Activated T-cell treated with anti-CD3 and anti-CD28 coated beads, Interleukin-2, amount 50 U/mL, for 4 hours (primary cell): ENCODE measurements around the gene TARBP2. TPM values are rescaled to one million over a fixed set of nuclear protein-coding genes. Genes with fewer than 3 reads are reported as not detected.
"Not testable (repeated sequence)": the region's sequence is repeated elsewhere in the genome, so short reads cannot be mapped to it uniquely, and the experiment has no call there.

Experiments
- ATAC-seq, 2 donors: fragments of 200-7000 bp; cut with Tn5 transposase; one replicate each; pipeline ENCODE4 v1.10.0; 2021
- DNase-seq: peaks from one replicate; pipeline ENCODE4 v3.0.0-alpha.2; 2020
- H3K27me3 Mint-ChIP-seq: one replicate; pipeline ENCODE4 v1.8.0; 2021; ENCODE audit warnings: low read depth, mixed read lengths
- H3K36me3 Mint-ChIP-seq: one replicate; pipeline ENCODE4 v1.8.0; 2022; ENCODE audit warnings: mixed read lengths; ENCODE audit not compliant: insufficient read depth
- H3K4me1 Mint-ChIP-seq: one replicate; pipeline ENCODE4 v1.8.0; 2021; ENCODE audit warnings: low read depth, mixed read lengths
- H3K4me3 Mint-ChIP-seq: one replicate; pipeline ENCODE4 v1.8.0; 2021; ENCODE audit warnings: mild to moderate bottlenecking, moderate library complexity, mixed read lengths
- H3K9me3 Mint-ChIP-seq: one replicate; pipeline ENCODE4 v1.8.0; 2021; ENCODE audit warnings: mixed read lengths
- total RNA-seq, 3 donors: library from RNA; stranded (reverse); gene quantifications; one replicate each; pipeline ENCODE4 v1.2.1, GENCODE V29; 2021

TARBP2 gene
- total RNA-seq, 3 donors from 2014 or later: 62.6 to 71.4 (median 64.3) TPM

DNA sequence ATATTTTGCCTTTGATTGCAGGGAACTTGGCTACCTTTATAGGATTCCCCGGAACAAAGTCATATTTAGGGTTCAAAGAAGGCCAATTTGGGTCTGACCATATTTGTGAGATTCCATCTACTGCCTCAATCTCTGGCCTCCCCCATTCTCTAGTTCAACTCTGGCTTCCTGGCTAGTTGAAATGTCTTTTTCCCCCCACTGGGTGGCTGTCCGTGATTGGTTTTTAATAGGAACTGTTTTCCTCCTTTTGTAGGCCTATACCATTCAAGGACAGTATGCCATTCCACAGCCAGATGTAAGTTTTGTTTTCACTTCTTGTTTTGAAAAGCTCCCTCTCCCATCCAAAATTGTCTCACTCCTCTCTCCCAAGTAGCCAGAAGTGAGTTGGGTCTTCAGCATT, 35.4 kb upstream of the TARBP2 start:
- DNase-seq (no peak), ATAC-seq (no peak)
- no peak overlapping the region for H3K4me3 Mint-ChIP-seq
- no peaks in the 10 kb centered on the region for H3K27me3 Mint-ChIP-seq
- H3K36me3 Mint-ChIP-seq: peaks cover 60% of the 10 kb centered on the region
- H3K9me3 Mint-ChIP-seq: no peaks in the 10 kb centered on the region
- peaks cover 35% of the 10 kb centered on the region for H3K4me1 Mint-ChIP-seq

DNA sequence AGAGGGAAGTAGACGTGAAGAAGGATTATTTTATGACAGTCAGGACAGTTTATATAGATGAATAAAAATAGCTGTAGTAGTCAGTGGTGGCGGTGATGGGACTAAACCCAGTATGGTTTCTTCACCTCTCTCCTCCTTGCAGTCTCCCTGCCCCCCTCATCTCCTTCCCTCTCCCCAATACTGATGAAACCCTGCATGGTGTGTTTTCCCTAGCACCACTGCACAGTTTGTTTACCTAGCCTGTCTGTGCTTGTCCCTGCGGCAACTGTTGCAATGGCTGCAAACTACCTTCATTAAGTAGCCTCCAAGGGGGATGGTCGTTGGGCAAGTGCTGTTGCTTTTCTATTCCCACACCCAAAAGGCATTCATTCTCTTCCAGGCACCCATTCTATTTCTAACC, 34.4 kb upstream of the TARBP2 start:
- no peaks in the 10 kb centered on the region for H3K27me3 Mint-ChIP-seq
- no peaks in the 10 kb centered on the region for H3K9me3 Mint-ChIP-seq
- H3K4me1 Mint-ChIP-seq: peaks cover 34% of the 10 kb centered on the region
- DNase-seq (no peak), ATAC-seq (no peak)
- H3K36me3 Mint-ChIP-seq: peaks cover 59% of the 10 kb centered on the region
- H3K4me3 Mint-ChIP-seq: no peak overlapping the region

DNA sequence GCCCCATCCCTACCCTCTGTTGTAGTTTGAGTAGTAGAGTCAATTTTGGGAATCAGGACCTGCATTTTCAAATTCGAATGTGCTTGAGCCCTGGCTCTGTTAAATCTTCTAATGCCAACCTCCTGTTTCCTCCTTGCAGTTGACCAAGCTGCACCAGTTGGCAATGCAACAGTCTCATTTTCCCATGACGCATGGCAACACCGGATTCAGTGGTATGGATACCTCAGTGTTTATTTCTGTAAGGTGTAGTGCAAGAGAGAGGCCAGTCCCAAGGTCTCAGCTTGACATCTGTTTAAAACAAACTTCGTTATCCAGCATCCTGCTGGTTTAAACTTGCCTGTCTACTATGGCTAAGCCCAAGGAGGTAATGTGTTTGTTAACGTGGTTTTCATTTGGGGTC, 34.0 kb upstream of the TARBP2 start:
- Mint-ChIP-seq H3K36me3 (peaks cover 58% of the 10 kb centered on the region), H3K9me3 (no peaks in the 10 kb centered on the region), H3K4me1 (peaks cover 38% of the 10 kb centered on the region), H3K27me3 (no peaks in the 10 kb centered on the region), H3K4me3 (no peak overlapping the region)
- no peak for ATAC-seq
- no peak for DNase-seq

DNA sequence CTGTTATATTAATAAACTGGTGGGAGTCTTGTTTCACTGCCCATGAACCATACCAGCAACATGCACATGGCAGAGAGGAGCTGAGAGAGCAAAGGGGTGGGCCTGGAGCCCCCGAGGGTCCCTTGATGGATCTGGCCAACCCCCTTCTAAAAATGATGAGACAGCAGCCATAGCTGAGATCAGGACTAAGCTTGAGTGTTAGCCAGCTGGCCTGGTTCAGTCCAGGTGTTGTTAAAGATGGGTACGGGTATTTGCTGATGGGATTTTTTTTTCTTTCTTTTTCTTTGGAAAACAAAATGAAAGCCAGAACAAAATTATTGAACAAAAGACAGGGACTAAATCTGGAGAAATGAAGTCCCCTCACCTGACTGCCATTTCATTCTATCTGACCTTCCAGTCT, 33.2 kb upstream of the TARBP2 start:
- DNase-seq: no peak
- H3K4me1 Mint-ChIP-seq: peaks cover 42% of the 10 kb centered on the region
- peaks cover 57% of the 10 kb centered on the region for H3K36me3 Mint-ChIP-seq
- ATAC-seq: no peak
- H3K4me3 Mint-ChIP-seq: no peak overlapping the region
- no peaks in the 10 kb centered on the region for H3K27me3 Mint-ChIP-seq
- no peaks in the 10 kb centered on the region for H3K9me3 Mint-ChIP-seq

- H3K27me3 Mint-ChIP-seq: no peaks in the 10 kb centered on the region
- H3K9me3 Mint-ChIP-seq: no peaks in the 10 kb centered on the region
- peaks cover 55% of the 10 kb centered on the region for H3K36me3 Mint-ChIP-seq
- H3K4me1 Mint-ChIP-seq: peaks cover 41% of the 10 kb centered on the region
- no peak for ATAC-seq
- no peak overlapping the region for H3K4me3 Mint-ChIP-seq
- DNase-seq: no peak
These were observed 32.8 kb upstream of the TARBP2 start for GRCh38 chr12:53468282-53468681.

- Mint-ChIP-seq H3K4me3 (peak overlapping the region; percentile 33), H3K36me3 (peaks cover 45% of the 10 kb centered on the region), H3K9me3 (no peaks in the 10 kb centered on the region), H3K27me3 (no peaks in the 10 kb centered on the region), H3K4me1 (peaks cover 50% of the 10 kb centered on the region)
- ATAC-seq (no peak), DNase-seq (no peak)
These were observed 29.0 kb upstream of the TARBP2 start for GRCh38 chr12:53472056-53472582.

GRCh38 chr12:53474077-53474476, 27.0 kb upstream of the TARBP2 start:
- H3K4me1 Mint-ChIP-seq: peaks cover 53% of the 10 kb centered on the region
- DNase-seq: no peak
- peak overlapping the region; percentile 57 for H3K4me3 Mint-ChIP-seq
- H3K9me3 Mint-ChIP-seq: no peaks in the 10 kb centered on the region
- ATAC-seq: no peak
- H3K36me3 Mint-ChIP-seq: peaks cover 41% of the 10 kb centered on the region
- no peaks in the 10 kb centered on the region for H3K27me3 Mint-ChIP-seq

DNA sequence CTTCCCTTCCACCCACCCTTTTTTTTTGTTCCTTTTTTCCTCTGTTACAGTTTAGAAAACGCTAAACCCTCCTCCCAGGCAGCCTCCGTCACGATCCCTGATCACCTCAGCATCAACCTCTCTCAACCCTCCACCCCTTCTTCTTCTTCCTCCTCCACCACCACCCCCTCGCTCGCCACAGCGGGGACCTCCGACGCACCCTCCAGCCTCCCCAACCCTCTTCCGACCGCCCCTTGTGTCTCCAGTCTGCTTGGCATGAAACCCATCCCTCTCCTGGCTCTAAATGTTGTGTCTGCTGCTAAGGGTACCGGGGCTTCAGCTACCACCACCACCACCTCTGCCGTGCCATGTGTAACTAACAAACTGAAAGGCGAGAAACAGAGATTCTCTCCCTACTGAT, 26.3 kb upstream of the TARBP2 start:
- DNase-seq (no peak), ATAC-seq (no peak)

GRCh38 chr12:53476769-53477209, 24.3 kb upstream of the TARBP2 start:
- ATAC-seq (peak in 1 of 2 donors; percentile 20), DNase-seq (no peak)
- Mint-ChIP-seq H3K4me1 (peaks cover 43% of the 10 kb centered on the region), H3K27me3 (no peaks in the 10 kb centered on the region), H3K9me3 (no peaks in the 10 kb centered on the region), H3K36me3 (peaks cover 42% of the 10 kb centered on the region), H3K4me3 (no peak overlapping the region)

More for the DNA sequence above, 26.3 kb upstream of the TARBP2 start:
- Mint-ChIP-seq H3K27me3 (no peaks in the 10 kb centered on the region), H3K4me3 (peak overlapping the region; percentile 57), H3K9me3 (no peaks in the 10 kb centered on the region), H3K36me3 (peaks cover 42% of the 10 kb centered on the region), H3K4me1 (peaks cover 53% of the 10 kb centered on the region)

DNA sequence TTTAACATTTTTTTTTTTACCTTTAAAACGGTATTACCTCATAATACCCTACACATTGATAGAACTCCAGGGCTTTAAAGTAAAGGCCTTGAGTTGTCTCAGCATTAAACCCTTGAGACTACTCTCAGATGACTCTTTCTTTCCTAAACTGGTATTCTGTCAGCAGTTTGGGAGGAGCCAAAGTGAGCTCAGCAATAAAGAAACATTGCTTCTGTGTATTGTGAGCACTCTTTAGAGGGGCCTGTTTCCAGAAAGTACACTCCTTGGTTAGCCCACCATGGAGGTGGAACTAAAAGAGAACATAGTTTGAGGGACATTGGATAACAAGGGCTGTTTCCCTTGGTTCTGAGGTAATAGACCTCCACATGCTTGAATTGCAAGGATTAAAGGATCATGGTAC, 22.2 kb upstream of the TARBP2 start:
- H3K9me3 Mint-ChIP-seq: no peaks in the 10 kb centered on the region
- no peaks in the 10 kb centered on the region for H3K27me3 Mint-ChIP-seq
- H3K4me3 Mint-ChIP-seq: no peak overlapping the region
- peaks cover 42% of the 10 kb centered on the region for H3K36me3 Mint-ChIP-seq
- DNase-seq (no peak), ATAC-seq (no peak)
- peaks cover 25% of the 10 kb centered on the region for H3K4me1 Mint-ChIP-seq

DNA sequence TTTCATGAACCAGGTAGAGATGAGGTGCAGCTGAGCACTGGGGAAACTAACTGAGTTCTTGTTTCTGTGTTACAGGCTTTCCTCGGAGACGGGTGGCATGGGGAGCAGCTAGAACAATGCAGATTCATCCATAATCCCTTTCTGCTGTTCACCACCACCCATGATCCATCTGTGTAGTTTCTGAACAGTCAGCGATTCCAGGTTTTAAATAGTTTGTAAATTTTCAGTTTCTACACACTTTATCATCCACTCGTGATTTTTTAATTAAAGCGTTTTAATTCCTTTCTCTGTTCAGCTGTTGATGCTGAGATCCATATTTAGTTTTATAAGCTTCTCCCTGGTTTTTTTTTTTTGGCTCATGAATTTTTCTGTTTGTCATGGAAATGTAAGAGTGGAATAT, 21.8 kb upstream of the TARBP2 start:
- ATAC-seq (no peak), DNase-seq (no peak)
- Mint-ChIP-seq H3K4me3 (no peak overlapping the region), H3K36me3 (peaks cover 40% of the 10 kb centered on the region), H3K4me1 (peaks cover 21% of the 10 kb centered on the region), H3K9me3 (no peaks in the 10 kb centered on the region), H3K27me3 (no peaks in the 10 kb centered on the region)

GRCh38 chr12:53480491-53481442, 20.3 kb upstream of the TARBP2 start:
- ATAC-seq: no peak
- H3K4me1 Mint-ChIP-seq: peaks cover 9% of the 10 kb centered on the region
- H3K9me3 Mint-ChIP-seq: no peaks in the 10 kb centered on the region
- H3K4me3 Mint-ChIP-seq: no peak overlapping the region
- H3K27me3 Mint-ChIP-seq: no peaks in the 10 kb centered on the region
- peaks cover 31% of the 10 kb centered on the region for H3K36me3 Mint-ChIP-seq
- DNase-seq: no peak

GRCh38 chr12:53481458-53481857, 19.6 kb upstream of the TARBP2 start:
- H3K27me3 Mint-ChIP-seq, ATAC-seq, DNase-seq, H3K4me3 Mint-ChIP-seq, H3K4me1 Mint-ChIP-seq, H3K9me3 Mint-ChIP-seq: not testable (repeated sequence)
- H3K36me3 Mint-ChIP-seq: peaks cover 34% of the 10 kb centered on the region

- ATAC-seq (peak; percentile 21 to 29), DNase-seq (no peak)
- no peaks in the 10 kb centered on the region for H3K27me3 Mint-ChIP-seq
- H3K4me3 Mint-ChIP-seq: no peak overlapping the region
- H3K4me1 Mint-ChIP-seq: peaks cover 3% of the 10 kb centered on the region
- no peaks in the 10 kb centered on the region for H3K9me3 Mint-ChIP-seq
- H3K36me3 Mint-ChIP-seq: peaks cover 30% of the 10 kb centered on the region
These were observed 19.0 kb upstream of the TARBP2 start for GRCh38 chr12:53481939-53482586.
